Activated CD8-positive, alpha-beta memory T cell treated with anti-CD3 and anti-CD28 coated beads, Interleukin-2, amount 50 U/mL, for 1 hour (primary cell): Measurements from ENCODE around the gene PLEKHM2.
"Not testable (repeated sequence)": the region's sequence is repeated elsewhere in the genome, so short reads cannot be mapped to it uniquely, and the experiment has no call there.

Experiments used
- DNase-seq: peaks from one replicate; pipeline ENCODE4 v3.0.0-alpha.2; 2020; ENCODE audit errors: extremely low read depth

Gene PLEKHM2

GRCh38 chr1:15676010-15676409, 8.1 kb upstream of the PLEKHM2 start:
- no peak for DNase-seq

DNA sequence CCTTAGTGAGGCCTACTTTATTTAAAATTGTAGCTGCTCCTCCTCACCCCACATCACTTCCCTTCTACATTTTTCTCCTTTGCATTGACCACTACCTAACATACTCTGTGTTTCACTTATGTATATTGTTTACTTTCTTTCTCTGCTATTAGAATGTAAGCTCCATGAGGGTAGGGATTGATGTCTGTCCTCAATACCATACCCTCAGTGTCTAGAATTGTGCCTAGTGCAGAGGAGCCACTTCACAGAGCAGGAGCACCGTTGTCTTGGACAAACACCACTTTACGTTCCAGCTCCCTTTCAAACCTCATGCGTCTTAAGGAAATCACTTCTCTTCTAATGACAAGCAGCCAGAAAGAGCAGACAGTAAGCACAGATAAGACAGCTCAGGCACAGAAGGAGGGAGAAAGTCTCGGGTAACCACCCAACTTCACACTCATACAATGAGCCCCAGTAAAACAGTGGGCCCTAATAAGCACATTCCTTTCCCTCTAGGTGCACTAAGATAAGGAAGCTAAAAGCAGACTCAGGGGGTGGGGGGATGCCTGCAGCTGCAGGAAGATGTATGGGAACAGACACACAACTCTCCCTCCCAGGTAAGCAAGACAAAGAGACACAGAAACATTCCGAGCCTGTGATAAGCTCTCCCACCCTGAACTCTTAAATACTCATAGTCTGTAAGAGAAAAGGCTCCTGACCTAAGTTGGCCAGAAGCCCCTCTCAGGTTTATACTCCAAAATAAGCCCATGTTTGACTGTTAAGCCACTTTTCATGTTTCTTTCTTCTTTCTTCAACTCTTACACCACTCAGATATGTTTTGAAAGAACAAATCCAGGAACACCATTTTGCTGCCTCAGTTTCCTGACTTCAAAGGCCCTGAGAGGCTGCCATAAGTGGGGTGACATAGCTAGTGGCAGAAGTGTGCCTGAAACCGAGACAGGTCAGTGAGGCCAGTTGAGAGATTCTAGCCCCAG, 7.1 kb upstream of the PLEKHM2 start:
- no peak for DNase-seq

- DNase-seq: no peak
These were observed 5.5 kb upstream of the PLEKHM2 start for GRCh38 chr1:15678578-15678977.

GRCh38 chr1:15680131-15680530, 4.0 kb upstream of the PLEKHM2 start:
- DNase-seq: no peak

- DNase-seq: no peak
These were observed 3.4 kb upstream of the PLEKHM2 start for GRCh38 chr1:15680561-15681348.

GRCh38 chr1:15681349-15682292, 2.5 kb upstream of the PLEKHM2 start:
- DNase-seq: no peak

DNA sequence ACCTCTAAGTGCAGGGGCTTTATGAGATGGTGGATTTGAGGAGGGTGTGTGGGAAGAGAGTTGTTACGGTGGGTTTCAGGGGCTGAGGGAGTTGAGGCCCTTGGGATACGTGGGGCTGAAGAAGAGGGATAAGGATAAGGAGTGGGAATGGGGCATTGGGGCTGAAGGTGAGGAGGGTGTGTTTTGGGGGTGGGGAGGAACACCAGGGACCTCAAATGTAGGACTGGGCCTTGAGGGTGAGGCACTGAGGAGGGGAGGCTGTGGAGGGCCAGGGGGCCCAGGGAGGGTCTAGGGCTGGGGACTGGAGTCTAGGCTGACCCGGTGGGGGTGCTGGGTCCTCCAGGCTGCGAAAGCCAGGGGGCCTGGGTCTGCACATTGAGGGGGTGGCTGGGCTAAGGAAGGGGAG, 1.2 kb upstream of the PLEKHM2 start:
- DNase-seq: no peak

DNA sequence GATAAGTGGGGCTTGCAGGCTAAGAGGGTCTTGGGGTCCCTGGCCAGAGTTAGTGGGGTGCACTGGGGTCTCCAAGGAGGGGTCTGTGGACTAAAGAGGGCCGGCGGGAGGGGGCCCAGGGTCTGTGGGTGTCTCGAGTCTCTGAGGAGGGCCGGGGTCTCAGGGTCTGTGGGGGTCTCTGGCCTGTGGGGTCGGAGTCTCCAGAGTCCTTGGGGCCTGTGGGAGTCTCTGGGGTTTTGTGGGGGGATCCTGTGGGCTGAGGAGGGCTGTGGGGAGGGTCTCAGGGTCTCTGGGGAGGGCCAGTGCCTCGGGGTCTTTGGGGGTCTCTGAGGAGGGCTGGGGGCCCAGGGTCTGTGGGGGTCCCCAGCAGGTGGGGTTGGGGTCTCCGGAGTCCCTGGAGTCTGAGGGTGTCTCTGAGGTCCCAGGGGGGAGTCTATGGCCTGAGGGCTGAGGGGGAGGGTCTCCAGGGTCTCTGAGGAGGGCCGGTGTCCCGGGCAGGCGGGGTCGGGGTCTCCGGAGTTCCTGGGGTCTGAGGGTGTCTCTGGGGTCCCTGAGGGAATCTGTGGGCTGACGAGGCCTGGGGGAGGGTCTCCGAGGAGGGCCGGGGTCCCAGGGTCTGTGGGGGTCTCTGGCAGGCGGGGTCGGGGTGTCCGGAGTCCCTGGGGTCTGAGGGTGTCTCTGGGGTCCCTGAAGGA, 628 bp upstream of the PLEKHM2 start:
- no peak for DNase-seq

- DNase-seq: no peak
These were observed 560 bp downstream of the PLEKHM2 start for GRCh38 chr1:15684468-15685291.

GRCh38 chr1:15685820-15686219, 1.7 kb downstream of the PLEKHM2 start:
- DNase-seq: no peak

DNA sequence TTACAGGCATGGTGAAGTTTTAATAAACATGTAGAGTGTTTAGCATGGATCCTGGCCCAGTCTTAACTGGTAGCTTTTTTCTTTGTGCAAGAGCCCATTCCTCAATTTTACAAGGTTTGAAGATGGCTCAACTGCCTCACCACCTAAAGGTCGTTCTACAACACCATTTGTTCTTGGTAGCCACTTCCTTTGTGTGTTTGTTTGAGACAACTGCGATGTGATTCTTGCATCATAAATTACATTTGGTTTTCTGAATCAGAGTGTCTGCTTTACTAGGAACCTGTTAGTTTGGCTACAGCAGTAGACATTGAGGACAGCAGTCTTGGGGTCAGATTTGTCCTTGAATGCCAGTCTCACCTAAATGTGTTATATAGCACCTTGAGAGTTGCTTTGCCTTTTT, 3.3 kb downstream of the PLEKHM2 start:
- no peak for DNase-seq

GRCh38 chr1:15690317-15690716, 6.2 kb downstream of the PLEKHM2 start:
- no peak for DNase-seq

DNA sequence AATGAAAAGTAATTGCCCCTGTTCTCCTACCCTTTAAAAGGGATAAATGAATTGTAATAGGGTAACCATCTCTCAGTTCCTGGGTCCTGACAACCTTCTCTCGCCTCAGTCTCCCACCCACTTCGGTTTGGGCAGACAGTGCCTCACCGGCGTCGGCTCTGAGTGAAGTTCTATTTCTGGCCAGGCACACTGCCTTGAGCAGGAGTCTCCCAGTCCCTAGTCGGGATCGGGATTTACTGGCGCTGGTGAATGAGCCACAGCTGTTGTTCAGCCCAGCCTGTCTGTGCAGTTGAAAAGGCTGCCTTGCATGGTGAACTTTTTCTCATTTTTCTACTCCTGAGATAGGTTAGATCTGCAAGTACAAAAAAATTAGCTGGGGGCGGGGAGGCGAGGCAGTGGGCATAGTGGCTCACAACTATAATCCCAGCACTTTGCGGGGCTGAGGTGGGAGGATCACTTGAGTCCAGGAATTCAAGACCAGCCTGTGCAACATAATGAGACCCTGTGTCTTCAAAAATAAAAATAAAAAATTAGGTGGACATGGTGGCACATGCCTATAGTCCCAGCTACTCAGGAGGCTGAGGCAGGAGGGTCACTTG, 7.4 kb downstream of the PLEKHM2 start:
- no peak for DNase-seq

DNA sequence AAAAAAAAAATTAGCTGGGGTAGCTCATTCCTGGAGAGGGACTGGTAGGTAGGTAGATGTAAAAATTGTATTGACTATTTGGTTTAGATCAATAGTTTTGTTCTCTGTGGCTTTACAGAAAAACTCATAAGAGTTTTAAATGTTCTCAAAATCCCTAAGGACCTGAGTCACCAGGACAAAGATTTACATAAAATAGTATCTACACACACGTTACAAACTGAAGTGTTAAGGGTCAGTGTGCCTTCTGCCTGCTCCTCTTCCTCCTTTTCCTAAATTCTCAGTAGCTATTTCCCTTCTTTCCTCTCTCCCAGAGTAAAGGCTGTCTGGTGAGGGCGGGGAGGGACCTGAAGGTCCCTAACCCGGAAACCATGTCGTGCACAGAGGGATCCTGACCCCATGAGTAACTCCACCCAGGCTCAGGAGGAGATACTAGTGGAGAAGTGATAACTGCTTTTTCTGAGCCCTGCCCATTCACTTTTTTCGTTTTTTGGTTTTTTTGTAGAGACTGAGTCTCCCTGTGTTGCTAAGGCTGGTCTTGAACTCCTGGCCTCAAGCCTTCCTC, 8.1 kb downstream of the PLEKHM2 start:
- no peak for DNase-seq

- DNase-seq: no peak
These were observed 9.3 kb downstream of the PLEKHM2 start for GRCh38 chr1:15693371-15693770.

GRCh38 chr1:15696956-15697521, 12.9 kb downstream of the PLEKHM2 start:
- no peak for DNase-seq

DNA sequence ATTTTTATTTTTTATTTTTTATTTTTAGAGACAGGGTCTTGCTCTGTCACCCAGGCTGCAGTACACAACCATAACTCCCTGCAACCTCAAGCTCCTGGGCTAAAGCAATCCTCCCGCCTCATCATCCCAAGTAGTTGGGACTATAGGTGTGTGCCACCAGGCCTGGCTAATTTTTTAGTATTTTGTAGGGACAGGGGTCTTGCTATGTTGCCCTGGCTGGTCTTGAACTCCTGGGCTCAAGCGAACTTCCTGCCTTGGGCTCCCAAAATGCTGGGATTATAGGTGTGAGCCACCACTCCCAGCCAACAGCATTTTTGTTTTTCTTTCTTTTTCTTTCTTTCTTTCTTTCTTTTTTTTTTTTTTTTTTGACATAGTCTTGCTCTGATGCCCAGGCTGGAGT, 14.1 kb downstream of the PLEKHM2 start:
- no peak for DNase-seq

GRCh38 chr1:15699321-15699720, 15.2 kb downstream of the PLEKHM2 start:
- DNase-seq: not testable (repeated sequence)

DNA sequence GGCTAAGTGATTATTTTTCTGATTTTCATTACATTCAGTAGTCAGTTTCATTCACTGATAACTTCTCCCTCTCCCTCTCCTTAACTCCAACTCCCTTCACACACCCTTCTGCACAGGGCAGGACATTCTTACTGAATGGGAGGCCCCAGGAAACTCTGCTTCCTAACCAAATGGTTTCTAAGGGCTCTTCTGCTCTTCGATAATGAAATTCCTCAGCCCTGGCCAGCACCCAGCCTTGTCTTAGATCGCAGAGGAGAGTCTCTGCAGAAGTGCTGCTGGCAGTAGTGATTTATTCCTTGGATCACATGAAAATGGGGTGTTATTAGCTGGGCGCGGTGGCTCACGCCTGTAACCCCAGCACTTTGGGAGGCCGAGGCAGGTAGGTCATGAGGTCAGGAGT, 16.4 kb downstream of the PLEKHM2 start:
- no peak for DNase-seq
